Kidney epithelial cell (primary cell): Measurements from ENCODE around the gene DSE. TPM values are rescaled to one million over a fixed set of nuclear protein-coding genes. Genes with fewer than 3 reads are reported as not detected.

Source experiments
- DNase-seq: peaks from one replicate; pipeline ENCODE4 v3.0.0-alpha.2; 2010; ENCODE audit warnings: low read depth
- H3K27me3 ChIP-seq: 2 replicates; pipeline ENCODE4 v1.6.0; 2011; ENCODE audit warnings: low read length; ENCODE audit not compliant: control insufficient read depth, insufficient read depth
- H3K36me3 ChIP-seq: 2 replicates; pipeline ENCODE4 v1.5.1; 2011; ENCODE audit warnings: low read length; ENCODE audit not compliant: control insufficient read depth, insufficient read depth
- H3K4me3 ChIP-seq: 2 replicates; pipeline ENCODE4 v1.5.1; 2011; ENCODE audit warnings: low read depth, mild to moderate bottlenecking, control low read depth, low read length
- CTCF ChIP-seq: IDR thresholded peaks from 2 replicates; pipeline ENCODE4 v1.5.1; 2011; ENCODE audit warnings: mild to moderate bottlenecking, moderate library complexity, low read length, control low read depth, inconsistent platforms; ENCODE audit not compliant: insufficient read depth, poor library complexity, severe bottlenecking
- total RNA-seq: library from RNA; depleted of rRNA; stranded (reverse); fragments of >200 nt; gene quantifications from 2 replicates; pipeline ENCODE4 v1.2.3, GENCODE V29; 2015

Gene DSE
- total RNA-seq, 1 donor from 2014 or later = 48.8 TPM

- no peak overlapping the region for H3K4me3 ChIP-seq
- H3K36me3 ChIP-seq = no peaks in the 10 kb centered on the region
- H3K27me3 ChIP-seq = no peaks in the 10 kb centered on the region
- DNase-seq = no peak
- TF ChIP-seq CTCF = no peak
Measured at GRCh38 chr6:116450769-116451740, 80.3 kb downstream of the DSE start.

GRCh38 chr6:116451916-116452315 is 81.2 kb downstream of the DSE start:
- DNase-seq = no peak
- no peak for TF ChIP-seq CTCF
- H3K4me3 ChIP-seq = no peak overlapping the region
- no peaks in the 10 kb centered on the region for H3K27me3 ChIP-seq
- no peaks in the 10 kb centered on the region for H3K36me3 ChIP-seq

- DNase-seq = no peak
- TF ChIP-seq CTCF = no peak
- Histone ChIP-seq H3K4me3 (no peak overlapping the region), H3K27me3 (no peaks in the 10 kb centered on the region), H3K36me3 (no peaks in the 10 kb centered on the region)
Measured at GRCh38 chr6:116452531-116452930, 81.8 kb downstream of the DSE start.

GRCh38 chr6:116456106-116456505 is 85.4 kb downstream of the DSE start:
- no peak for DNase-seq
- Histone ChIP-seq H3K36me3 (no peaks in the 10 kb centered on the region), H3K27me3 (no peaks in the 10 kb centered on the region), H3K4me3 (no peak overlapping the region)
- no peak for TF ChIP-seq CTCF

- no peak overlapping the region for H3K4me3 ChIP-seq
- TF ChIP-seq CTCF = no peak
- no peak for DNase-seq
- no peaks in the 10 kb centered on the region for H3K36me3 ChIP-seq
- H3K27me3 ChIP-seq = no peaks in the 10 kb centered on the region
Measured at GRCh38 chr6:116456927-116457326, 86.2 kb downstream of the DSE start.
